Fibroblast of peridontal ligament (primary cell): ENCODE results near the gene TTC31.
A peak's percentile ranks its signal among the peaks of the same experiment; 100 is the strongest.

Experiments used
- DNase-seq: peaks from one replicate; pipeline ENCODE4 v3.0.0-alpha.2; 2010; ENCODE audit errors: extremely low read depth

TTC31 gene

GRCh38 chr2:74525717-74526648 is 43.1 kb downstream of the TTC31 start, which contains the start of gene DQX1:
TSS of gene DQX1 (minus strand) at chr2:74526231. CDS start at chr2:74525729, 502 bp downstream.
- no peak for DNase-seq

- no peak for DNase-seq
Measured at GRCh38 chr2:74526649-74527230, 43.9 kb downstream of the TTC31 start.

GRCh38 chr2:74527741-74528140 is 44.9 kb downstream of the TTC31 start:
- DNase-seq, result no peak

GRCh38 chr2:74528600-74529356 is 45.9 kb downstream of the TTC31 start:
- no peak for DNase-seq

- DNase-seq, result peak; percentile 99
Measured at GRCh38 chr2:74529357-74530238, 46.7 kb downstream of the TTC31 start, which contains the start of the genes AUP1 and HTRA2. TSS of gene AUP1 (minus strand) at chr2:74529706. CDS start at chr2:74529629, 77 bp downstream. TSS of gene HTRA2 (plus strand) at chr2:74529933. CDS start at chr2:74530007, 74 bp downstream.

- peak; percentile 36 for DNase-seq
Measured at GRCh38 chr2:74530239-74531187, 47.6 kb downstream of the TTC31 start.

- no peak for DNase-seq
Measured at GRCh38 chr2:74531666-74532065, 48.8 kb downstream of the TTC31 start.

- peak; percentile 78 for DNase-seq
Measured at GRCh38 chr2:74532222-74532621, 49.3 kb downstream of the TTC31 start.

GRCh38 chr2:74533464-74533863 is 50.6 kb downstream of the TTC31 start:
- DNase-seq, result no peak

GRCh38 chr2:74534411-74534810 is 51.5 kb downstream of the TTC31 start:
- no peak for DNase-seq

- no peak for DNase-seq
Measured at GRCh38 chr2:74535440-74535965, 52.6 kb downstream of the TTC31 start.

GRCh38 chr2:74536166-74536950 is 53.5 kb downstream of the TTC31 start:
- DNase-seq, result no peak

- DNase-seq, result peak; percentile 31
Measured at GRCh38 chr2:74537140-74537539, 54.3 kb downstream of the TTC31 start.

GRCh38 chr2:74538881-74539339 is 56.0 kb downstream of the TTC31 start:
- no peak for DNase-seq

GRCh38 chr2:74540291-74540690 is 57.4 kb downstream of the TTC31 start:
- DNase-seq, result no peak

GRCh38 chr2:74542978-74543377 is 60.1 kb downstream of the TTC31 start:
- DNase-seq, result no peak
